Liver (tissue), 9 donors: ENCODE results near the gene IFRD1. TPM values are rescaled to one million over a fixed set of nuclear protein-coding genes. Genes with fewer than 3 reads are reported as not detected.

Experiments
- DNase-seq: peaks from one replicate; pipeline ENCODE4 v3.0.0-alpha.2; 2017; ENCODE audit warnings: low spot score
- H3K27ac ChIP-seq, 2 donors: one replicate each; pipeline ENCODE4 v1.7.0; 2013; ENCODE audit warnings: inconsistent platforms in 2 of 2, low read length in 2 of 2, control low read depth in 1 of 2, low read depth in 1 of 2, mild to moderate bottlenecking in 1 of 2
- H3K27me3 ChIP-seq, 4 donors: one replicate each; pipeline versions ENCODE4 v1.6.1 to v1.7.0; 2013; ENCODE audit warnings: low read length in 3 of 4, inconsistent platforms in 1 of 4, mild to moderate bottlenecking in 1 of 4, moderate library complexity in 1 of 4; ENCODE audit not compliant: control insufficient read depth in 4 of 4, insufficient read depth in 4 of 4
- H3K36me3 ChIP-seq, 4 donors: one replicate each; pipeline versions ENCODE4 v1.6.1 to v1.7.0; 2013; ENCODE audit warnings: low read length in 3 of 4, mild to moderate bottlenecking in 3 of 4, low read depth in 1 of 4, moderate library complexity in 1 of 4; ENCODE audit not compliant: control insufficient read depth in 4 of 4, insufficient read depth in 3 of 4
- H3K4me1 ChIP-seq, 4 donors: one replicate each; pipeline versions ENCODE4 v1.6.1 to v1.7.0; 2013; ENCODE audit warnings: low read length in 3 of 4, mild to moderate bottlenecking in 3 of 4, moderate library complexity in 1 of 4; ENCODE audit not compliant: control insufficient read depth in 4 of 4, insufficient read depth in 4 of 4
- H3K4me3 ChIP-seq, 3 donors: one replicate each; pipeline versions ENCODE4 v1.6.1 to v1.7.0; 2013; ENCODE audit warnings: low read length in 3 of 3, control low read depth in 1 of 3, low read depth in 1 of 3, mild to moderate bottlenecking in 1 of 3
- H3K9ac ChIP-seq, 2 donors: one replicate each; pipeline ENCODE4 v1.7.0; 2013; ENCODE audit warnings: low read length in 2 of 2, mild to moderate bottlenecking in 2 of 2, moderate library complexity in 2 of 2, control low read depth in 1 of 2, low read depth in 1 of 2
- H3K9me3 ChIP-seq, 4 donors: one replicate each; pipeline versions ENCODE4 v1.6.1 to v1.7.0; 2013; ENCODE audit warnings: low read length in 3 of 4; ENCODE audit not compliant: control insufficient read depth in 4 of 4
- ATF3 ChIP-seq: IDR thresholded peaks from 2 replicates; pipeline ENCODE4 v1.6.1; 2016; ENCODE audit warnings: antibody characterized with exemption
- EGR1 ChIP-seq, 2 donors: IDR thresholded peaks; 2 replicates each; pipeline ENCODE4 v1.6.1; 2016 to 2018; ENCODE audit warnings: antibody characterized with exemption in 2 of 2, low read depth in 2 of 2
- FOXA1 ChIP-seq: IDR thresholded peaks from 2 replicates; pipeline ENCODE4 v1.6.1; 2016; ENCODE audit warnings: antibody characterized with exemption
- FOXA2 ChIP-seq: IDR thresholded peaks from 2 replicates; pipeline ENCODE4 v1.6.1; 2016; ENCODE audit warnings: antibody characterized with exemption
- GABPA ChIP-seq, 2 donors: IDR thresholded peaks in 1 of 2; conservative IDR thresholded peaks in 1 of 2; 2 replicates each; pipeline ENCODE4 v1.6.1; 2016; ENCODE audit warnings: antibody characterized with exemption in 2 of 2, mild to moderate bottlenecking in 1 of 2, moderate library complexity in 1 of 2
- HNF4A ChIP-seq, 2 donors: conservative IDR thresholded peaks; 2 replicates each; pipeline ENCODE4 v1.6.1; 2016; ENCODE audit warnings: antibody characterized with exemption in 2 of 2, mild to moderate bottlenecking in 2 of 2
- HNF4G ChIP-seq: IDR thresholded peaks from 2 replicates; pipeline ENCODE4 v1.6.1; 2016; ENCODE audit warnings: antibody characterized with exemption
- JUND ChIP-seq, 2 donors: IDR thresholded peaks; 2 replicates each; pipeline ENCODE4 v1.6.1; 2016; ENCODE audit warnings: antibody characterized with exemption in 2 of 2
- MAX ChIP-seq: IDR thresholded peaks from 2 replicates; pipeline ENCODE4 v1.6.1; 2016; ENCODE audit warnings: antibody characterized with exemption
- NR2F2 ChIP-seq: IDR thresholded peaks from 2 replicates; pipeline ENCODE4 v1.6.1; 2016; ENCODE audit warnings: antibody characterized with exemption
- RAD21 ChIP-seq, 2 donors: IDR thresholded peaks; 2 replicates each; pipeline ENCODE4 v1.6.1; 2016; ENCODE audit warnings: antibody characterized with exemption in 2 of 2, mild to moderate bottlenecking in 2 of 2
- RXRA ChIP-seq, 2 donors: IDR thresholded peaks; 2 replicates each; pipeline ENCODE4 v1.6.1; 2017 to 2018; ENCODE audit warnings: antibody characterized with exemption in 2 of 2, mild to moderate bottlenecking in 1 of 2
- SP1 ChIP-seq: IDR thresholded peaks from 2 replicates; pipeline ENCODE4 v1.6.1; 2018; ENCODE audit warnings: antibody characterized with exemption, mild to moderate bottlenecking
- TAF1 ChIP-seq: conservative IDR thresholded peaks from 2 replicates; pipeline ENCODE4 v1.6.1; 2016; ENCODE audit warnings: antibody characterized with exemption, mild to moderate bottlenecking
- YY1 ChIP-seq: IDR thresholded peaks from 2 replicates; pipeline ENCODE4 v1.6.1; 2016; ENCODE audit warnings: antibody characterized with exemption, mild to moderate bottlenecking
- WGBS: extraction: QIAGEN DNeasy Blood & Tissue Kit; methylation state at CpG from one replicate; pipeline ENCODE4 v1.1.7; 2013; 5-methylcytosine and 5-hydroxymethylcytosine counted together
- polyA plus RNA-seq, 2 donors: library from polyadenylated mRNA; stranded (reverse) in 1 of 2; unstranded in 1 of 2; fragments of 200-250 nt in 1 of 2; fragments of >200 nt in 1 of 2; fragmentation: Nextera tagmentation in 1 of 2; extraction: Ambion mirVana in 1 of 2; gene quantifications; one replicate each; pipeline versions ENCODE4 v1.2.1 to v1.2.3, GENCODE V29; 2013 to 2015
- total RNA-seq, 2 donors: library from RNA; depleted of rRNA; stranded (reverse); fragments of >200 nt; gene quantifications; one replicate each; pipeline ENCODE4 v1.2.3, GENCODE V29; 2014
- TF ChIP-seq, protein P1 (sequence below): fragments of 150-350 bp; IDR thresholded peaks from 2 replicates; pipeline ENCODE4 v1.5.1; 2017; ENCODE audit warnings: improper control_type of control experiment, low read depth, low read length; ENCODE audit not compliant: missing input control
- TF ChIP-seq, protein P2 (sequence below): IDR thresholded peaks from 2 replicates; pipeline ENCODE4 v1.6.1; 2016; ENCODE audit warnings: antibody characterized with exemption, mild to moderate bottlenecking
- TF ChIP-seq, protein P3 (sequence below): IDR thresholded peaks from 2 replicates; pipeline ENCODE4 v1.6.1; 2016; ENCODE audit warnings: antibody characterized with exemption
- donor health status: healthy.
- donor health status: healthy.
- donor health status: healthy.
- donor health status: healthy.
- donor health status: healthy.

IFRD1 gene
- total and polyA plus RNA-seq, 4 donors, result 7.7 to 35.6 (median 21.1) TPM

GRCh38 chr7:112467867-112468266 lies 17.6 kb downstream of the IFRD1 start:
- Histone ChIP-seq H3K9me3 (no peaks in the 10 kb centered on the region), H3K4me1 (no peaks in the 10 kb centered on the region), H3K27ac (no peak overlapping the region), H3K9ac (no peak overlapping the region), H3K36me3 (peaks cover 5 to 77% (median 56%) of the 10 kb centered on the region in 4 donors), H3K4me3 (no peak overlapping the region), H3K27me3 (no peaks in the 10 kb centered on the region)
- TF ChIP-seq ATF3, result no peak
- no peak for TF ChIP-seq NR2F2
- no peak for TF ChIP-seq TAF1
- TF ChIP-seq HNF4A (conservative IDR thresholded peaks at IDR 0.05), result no peak
- TF ChIP-seq, protein P1, sequence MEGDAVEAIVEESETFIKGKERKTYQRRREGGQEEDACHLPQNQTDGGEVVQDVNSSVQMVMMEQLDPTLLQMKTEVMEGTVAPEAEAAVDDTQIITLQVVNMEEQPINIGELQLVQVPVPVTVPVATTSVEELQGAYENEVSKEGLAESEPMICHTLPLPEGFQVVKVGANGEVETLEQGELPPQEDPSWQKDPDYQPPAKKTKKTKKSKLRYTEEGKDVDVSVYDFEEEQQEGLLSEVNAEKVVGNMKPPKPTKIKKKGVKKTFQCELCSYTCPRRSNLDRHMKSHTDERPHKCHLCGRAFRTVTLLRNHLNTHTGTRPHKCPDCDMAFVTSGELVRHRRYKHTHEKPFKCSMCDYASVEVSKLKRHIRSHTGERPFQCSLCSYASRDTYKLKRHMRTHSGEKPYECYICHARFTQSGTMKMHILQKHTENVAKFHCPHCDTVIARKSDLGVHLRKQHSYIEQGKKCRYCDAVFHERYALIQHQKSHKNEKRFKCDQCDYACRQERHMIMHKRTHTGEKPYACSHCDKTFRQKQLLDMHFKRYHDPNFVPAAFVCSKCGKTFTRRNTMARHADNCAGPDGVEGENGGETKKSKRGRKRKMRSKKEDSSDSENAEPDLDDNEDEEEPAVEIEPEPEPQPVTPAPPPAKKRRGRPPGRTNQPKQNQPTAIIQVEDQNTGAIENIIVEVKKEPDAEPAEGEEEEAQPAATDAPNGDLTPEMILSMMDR, result no peak
- TF ChIP-seq FOXA1, result no peak
- TF ChIP-seq RXRA (IDR thresholded peaks at IDR 0.05), result no peak
- no peak for TF ChIP-seq HNF4G
- no peak for TF ChIP-seq MAX
- no peak for TF ChIP-seq SP1
- TF ChIP-seq, protein P2, sequence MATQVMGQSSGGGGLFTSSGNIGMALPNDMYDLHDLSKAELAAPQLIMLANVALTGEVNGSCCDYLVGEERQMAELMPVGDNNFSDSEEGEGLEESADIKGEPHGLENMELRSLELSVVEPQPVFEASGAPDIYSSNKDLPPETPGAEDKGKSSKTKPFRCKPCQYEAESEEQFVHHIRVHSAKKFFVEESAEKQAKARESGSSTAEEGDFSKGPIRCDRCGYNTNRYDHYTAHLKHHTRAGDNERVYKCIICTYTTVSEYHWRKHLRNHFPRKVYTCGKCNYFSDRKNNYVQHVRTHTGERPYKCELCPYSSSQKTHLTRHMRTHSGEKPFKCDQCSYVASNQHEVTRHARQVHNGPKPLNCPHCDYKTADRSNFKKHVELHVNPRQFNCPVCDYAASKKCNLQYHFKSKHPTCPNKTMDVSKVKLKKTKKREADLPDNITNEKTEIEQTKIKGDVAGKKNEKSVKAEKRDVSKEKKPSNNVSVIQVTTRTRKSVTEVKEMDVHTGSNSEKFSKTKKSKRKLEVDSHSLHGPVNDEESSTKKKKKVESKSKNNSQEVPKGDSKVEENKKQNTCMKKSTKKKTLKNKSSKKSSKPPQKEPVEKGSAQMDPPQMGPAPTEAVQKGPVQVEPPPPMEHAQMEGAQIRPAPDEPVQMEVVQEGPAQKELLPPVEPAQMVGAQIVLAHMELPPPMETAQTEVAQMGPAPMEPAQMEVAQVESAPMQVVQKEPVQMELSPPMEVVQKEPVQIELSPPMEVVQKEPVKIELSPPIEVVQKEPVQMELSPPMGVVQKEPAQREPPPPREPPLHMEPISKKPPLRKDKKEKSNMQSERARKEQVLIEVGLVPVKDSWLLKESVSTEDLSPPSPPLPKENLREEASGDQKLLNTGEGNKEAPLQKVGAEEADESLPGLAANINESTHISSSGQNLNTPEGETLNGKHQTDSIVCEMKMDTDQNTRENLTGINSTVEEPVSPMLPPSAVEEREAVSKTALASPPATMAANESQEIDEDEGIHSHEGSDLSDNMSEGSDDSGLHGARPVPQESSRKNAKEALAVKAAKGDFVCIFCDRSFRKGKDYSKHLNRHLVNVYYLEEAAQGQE, result no peak
- TF ChIP-seq YY1, result no peak
- no peak for TF ChIP-seq EGR1 (IDR thresholded peaks at IDR 0.05; ENCODE audit: low read depth in 2 of 2)
- no peak for TF ChIP-seq GABPA (IDR thresholded peaks at IDR 0.05 in 1 of 2, conservative IDR thresholded peaks at IDR 0.05 in 1 of 2)
- DNase-seq, result no peak
- 82% methylated on average over 4 of the region's 4 CpGs for WGBS

- Histone ChIP-seq H3K4me1 (no peaks in the 10 kb centered on the region), H3K27ac (no peak overlapping the region), H3K9ac (no peak overlapping the region), H3K9me3 (no peaks in the 10 kb centered on the region), H3K27me3 (no peaks in the 10 kb centered on the region), H3K4me3 (no peak overlapping the region), H3K36me3 (peaks cover 5 to 72% (median 52%) of the 10 kb centered on the region in 4 donors)
- TF ChIP-seq, protein P2, result no peak
- TF ChIP-seq HNF4A (conservative IDR thresholded peaks at IDR 0.05) (no peak), FOXA2 (no peak), SP1 (no peak), MAX (no peak), ATF3 (no peak), HNF4G (no peak), RAD21 (IDR thresholded peaks at IDR 0.05) (no peak), TAF1 (no peak), YY1 (no peak), NR2F2 (no peak), EGR1 (IDR thresholded peaks at IDR 0.05; ENCODE audit: low read depth in 2 of 2) (no peak), JUND (IDR thresholded peaks at IDR 0.05) (no peak), FOXA1 (no peak), RXRA (IDR thresholded peaks at IDR 0.05) (no peak)
- TF ChIP-seq, protein P3, sequence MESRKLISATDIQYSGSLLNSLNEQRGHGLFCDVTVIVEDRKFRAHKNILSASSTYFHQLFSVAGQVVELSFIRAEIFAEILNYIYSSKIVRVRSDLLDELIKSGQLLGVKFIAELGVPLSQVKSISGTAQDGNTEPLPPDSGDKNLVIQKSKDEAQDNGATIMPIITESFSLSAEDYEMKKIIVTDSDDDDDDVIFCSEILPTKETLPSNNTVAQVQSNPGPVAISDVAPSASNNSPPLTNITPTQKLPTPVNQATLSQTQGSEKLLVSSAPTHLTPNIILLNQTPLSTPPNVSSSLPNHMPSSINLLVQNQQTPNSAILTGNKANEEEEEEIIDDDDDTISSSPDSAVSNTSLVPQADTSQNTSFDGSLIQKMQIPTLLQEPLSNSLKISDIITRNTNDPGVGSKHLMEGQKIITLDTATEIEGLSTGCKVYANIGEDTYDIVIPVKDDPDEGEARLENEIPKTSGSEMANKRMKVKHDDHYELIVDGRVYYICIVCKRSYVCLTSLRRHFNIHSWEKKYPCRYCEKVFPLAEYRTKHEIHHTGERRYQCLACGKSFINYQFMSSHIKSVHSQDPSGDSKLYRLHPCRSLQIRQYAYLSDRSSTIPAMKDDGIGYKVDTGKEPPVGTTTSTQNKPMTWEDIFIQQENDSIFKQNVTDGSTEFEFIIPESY, result no peak
- 86% methylated on average over 4 of the region's 4 CpGs for WGBS
- no peak for DNase-seq
These were observed 19.9 kb downstream of the IFRD1 start for GRCh38 chr7:112470194-112470593.
